ENCODE results near the gene GRID1.

DNA sequence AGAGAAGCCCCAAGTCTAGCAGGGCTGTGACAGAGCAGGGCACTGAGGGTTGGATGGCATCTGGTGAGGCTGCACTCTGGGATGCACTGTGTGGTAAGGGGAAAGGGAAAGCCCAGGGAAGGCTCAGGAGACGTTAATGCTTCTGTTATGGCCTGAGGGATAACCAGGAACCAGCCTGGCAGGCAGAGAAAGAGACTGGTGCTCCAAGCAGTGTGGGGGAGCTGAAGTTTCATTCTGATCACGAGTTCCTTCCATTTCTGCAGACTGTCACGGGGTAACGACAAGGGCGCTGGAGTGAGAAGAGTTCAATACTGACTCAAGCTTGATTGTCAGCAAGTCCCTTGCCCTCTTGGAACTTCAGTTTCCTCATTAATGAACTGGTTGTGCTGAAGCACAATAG, 730.9 kb downstream of the GRID1 start:
- TF ChIP-seq, protein P1, sequence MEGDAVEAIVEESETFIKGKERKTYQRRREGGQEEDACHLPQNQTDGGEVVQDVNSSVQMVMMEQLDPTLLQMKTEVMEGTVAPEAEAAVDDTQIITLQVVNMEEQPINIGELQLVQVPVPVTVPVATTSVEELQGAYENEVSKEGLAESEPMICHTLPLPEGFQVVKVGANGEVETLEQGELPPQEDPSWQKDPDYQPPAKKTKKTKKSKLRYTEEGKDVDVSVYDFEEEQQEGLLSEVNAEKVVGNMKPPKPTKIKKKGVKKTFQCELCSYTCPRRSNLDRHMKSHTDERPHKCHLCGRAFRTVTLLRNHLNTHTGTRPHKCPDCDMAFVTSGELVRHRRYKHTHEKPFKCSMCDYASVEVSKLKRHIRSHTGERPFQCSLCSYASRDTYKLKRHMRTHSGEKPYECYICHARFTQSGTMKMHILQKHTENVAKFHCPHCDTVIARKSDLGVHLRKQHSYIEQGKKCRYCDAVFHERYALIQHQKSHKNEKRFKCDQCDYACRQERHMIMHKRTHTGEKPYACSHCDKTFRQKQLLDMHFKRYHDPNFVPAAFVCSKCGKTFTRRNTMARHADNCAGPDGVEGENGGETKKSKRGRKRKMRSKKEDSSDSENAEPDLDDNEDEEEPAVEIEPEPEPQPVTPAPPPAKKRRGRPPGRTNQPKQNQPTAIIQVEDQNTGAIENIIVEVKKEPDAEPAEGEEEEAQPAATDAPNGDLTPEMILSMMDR (IDR thresholded peaks at IDR 0.05) = no peak
- TF ChIP-seq EP300 (IDR thresholded peaks at IDR 0.05) = no peak
- TF ChIP-seq POLR2AphosphoS5 (IDR thresholded peaks at IDR 0.05) = no peak
